GM10266 (cell line): ENCODE results near the gene PCED1B.

Experiments
- DNase-seq: peaks from one replicate; pipeline ENCODE4 v3.0.0; 2012; ENCODE audit errors: extremely low spot score
- TF ChIP-seq, protein P1 (sequence below): IDR thresholded peaks from 2 replicates; pipeline ENCODE4 v1.5.1; 2012; ENCODE audit warnings: mild to moderate bottlenecking, low read depth; ENCODE audit not compliant: control insufficient read depth, insufficient read depth; ENCODE audit errors: missing control alignments

The PCED1B gene

GRCh38 chr12:47238669-47239114, 159.3 kb downstream of the PCED1B start:
- TF ChIP-seq, protein P1, sequence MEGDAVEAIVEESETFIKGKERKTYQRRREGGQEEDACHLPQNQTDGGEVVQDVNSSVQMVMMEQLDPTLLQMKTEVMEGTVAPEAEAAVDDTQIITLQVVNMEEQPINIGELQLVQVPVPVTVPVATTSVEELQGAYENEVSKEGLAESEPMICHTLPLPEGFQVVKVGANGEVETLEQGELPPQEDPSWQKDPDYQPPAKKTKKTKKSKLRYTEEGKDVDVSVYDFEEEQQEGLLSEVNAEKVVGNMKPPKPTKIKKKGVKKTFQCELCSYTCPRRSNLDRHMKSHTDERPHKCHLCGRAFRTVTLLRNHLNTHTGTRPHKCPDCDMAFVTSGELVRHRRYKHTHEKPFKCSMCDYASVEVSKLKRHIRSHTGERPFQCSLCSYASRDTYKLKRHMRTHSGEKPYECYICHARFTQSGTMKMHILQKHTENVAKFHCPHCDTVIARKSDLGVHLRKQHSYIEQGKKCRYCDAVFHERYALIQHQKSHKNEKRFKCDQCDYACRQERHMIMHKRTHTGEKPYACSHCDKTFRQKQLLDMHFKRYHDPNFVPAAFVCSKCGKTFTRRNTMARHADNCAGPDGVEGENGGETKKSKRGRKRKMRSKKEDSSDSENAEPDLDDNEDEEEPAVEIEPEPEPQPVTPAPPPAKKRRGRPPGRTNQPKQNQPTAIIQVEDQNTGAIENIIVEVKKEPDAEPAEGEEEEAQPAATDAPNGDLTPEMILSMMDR, result no peak
- no peak for DNase-seq

- TF ChIP-seq, protein P1, result no peak
- no peak for DNase-seq
These were observed 163.0 kb downstream of the PCED1B start for GRCh38 chr12:47242426-47242825.

DNA sequence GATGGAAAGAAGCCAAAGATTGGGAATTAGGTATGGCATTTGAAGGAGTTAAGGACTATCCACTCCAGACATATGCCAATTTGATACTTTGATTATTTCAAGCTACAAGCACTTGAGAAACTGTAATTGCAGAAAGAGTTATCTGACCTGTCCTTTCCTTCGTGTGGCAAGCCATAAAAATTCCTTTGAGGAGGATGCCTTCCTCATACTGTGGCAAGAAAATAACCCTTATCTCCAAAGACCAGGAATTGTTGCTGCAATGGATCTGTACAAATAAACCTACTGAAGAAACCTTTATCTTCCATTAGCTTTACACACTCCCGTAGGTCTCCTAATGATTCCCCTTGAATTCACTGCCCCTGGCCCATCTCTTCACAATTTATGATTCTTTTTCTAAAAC, 165.4 kb downstream of the PCED1B start:
- TF ChIP-seq, protein P1, result no peak
- no peak for DNase-seq

DNA sequence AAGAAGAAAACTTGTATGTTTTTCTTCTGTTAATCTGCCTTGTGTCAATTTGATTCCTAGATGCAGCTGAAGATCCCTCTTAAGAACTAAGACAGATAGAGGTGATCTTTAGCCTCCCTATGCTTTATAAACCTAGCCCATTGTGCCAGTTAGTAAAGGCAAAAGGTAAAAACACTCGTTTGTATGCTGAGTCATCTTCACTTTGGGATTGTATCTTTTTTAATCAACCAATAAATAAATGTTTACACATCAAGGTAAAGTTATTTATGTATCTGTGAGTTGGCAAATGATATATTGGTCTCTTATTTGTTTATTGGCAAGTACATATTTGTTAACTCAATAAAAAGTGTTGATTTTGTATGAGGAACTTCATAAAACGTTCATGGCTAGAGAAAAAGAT, 166.2 kb downstream of the PCED1B start:
- DNase-seq, result no peak
- TF ChIP-seq, protein P1, result no peak

- no peak for DNase-seq
- TF ChIP-seq, protein P1, result no peak
These were observed 168.0 kb downstream of the PCED1B start for GRCh38 chr12:47247418-47247817.

DNA sequence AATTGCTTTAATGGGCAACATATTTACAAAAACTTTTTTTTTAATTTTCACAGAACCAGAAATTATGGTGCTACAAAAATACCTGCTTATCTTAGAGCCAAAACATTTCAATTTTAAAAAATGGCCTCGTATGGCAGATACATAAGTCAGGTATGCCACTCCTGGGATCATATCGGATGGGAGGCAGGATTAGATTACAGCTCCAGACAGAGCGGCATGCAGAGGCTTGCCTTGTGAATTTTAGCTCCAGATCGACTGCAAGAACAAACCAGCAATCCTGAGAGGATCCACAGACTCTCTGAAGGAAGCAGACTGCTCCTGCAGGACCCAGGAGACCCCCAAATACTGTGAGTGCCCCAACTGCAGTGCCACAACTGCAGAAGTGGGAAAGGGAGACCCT, 169.7 kb downstream of the PCED1B start:
- TF ChIP-seq, protein P1, result no peak
- DNase-seq, result no peak

GRCh38 chr12:47249719-47250357, 170.4 kb downstream of the PCED1B start:
- no peak for DNase-seq
- TF ChIP-seq, protein P1, result no peak
